ENCODE measurements around the gene FOXN1. TPM values are rescaled to one million over a fixed set of nuclear protein-coding genes. Genes with fewer than 3 reads are reported as not detected.
A peak's percentile ranks its signal among the peaks of the same experiment; 100 is the strongest.

FOXN1 gene
- total and polyA plus RNA-seq, 10 of the 15 experiments (the other 5 are each of a cell fraction or from before 2014, with no cell fraction given) = not detected

- Histone ChIP-seq H3K9ac (ENCODE audit: control insufficient read depth, insufficient read depth, low read length) (peak overlapping the region; percentile 90), H2AFZ (ENCODE audit: control insufficient read depth, low read depth, low read length) (peak overlapping the region; percentile 79), H3K9me3 (replicated peaks; ENCODE audit: control insufficient read depth, insufficient read depth, low read length) (no peaks in the 10 kb centered on the region), H3K4me3 (peak overlapping the region; percentile 90), H3K4me1 (ENCODE audit: control insufficient read depth, insufficient read depth, low read length) (peaks cover 23% of the 10 kb centered on the region), H3K27ac (ENCODE audit: control insufficient read depth, insufficient read depth) (peak overlapping the region; percentile 84), H3K36me3 (ENCODE audit: control insufficient read depth in 2 of 2, insufficient read depth in 2 of 2, low read length in 1 of 2) (peaks cover 0 to 16% of the 10 kb centered on the region in 2 experiments; a peak in 1 of 4 replicates), H3K79me2 (ENCODE audit: control insufficient read depth, insufficient read depth, low read length) (peaks cover 70% of the 10 kb centered on the region), H3K27me3 (replicated peaks in 1 of 2; ENCODE audit: control insufficient read depth in 2 of 2, insufficient read depth in 2 of 2, low read length in 1 of 2) (no peaks in the 10 kb centered on the region), H3K4me2 (ENCODE audit: control insufficient read depth, insufficient read depth) (peak overlapping the region; percentile 81), H4K20me1 (ENCODE audit: control insufficient read depth, insufficient read depth) (no peaks in the 10 kb centered on the region)
- RAD21 ChIA-PET (ENCODE audit: unreplicated experiment) = interaction anchor here (0.9 to 7.1 kb wide), 9 partner anchors 19 to 156 kb away, joined by 3 to 102 read pairs (median 6); partner anchors contain the start of genes BLTP2, PROCA1, SPAG5 and UNC119
- POLR2A ChIA-PET = interaction anchor here (0.7 to 9.9 kb wide), 16 partner anchors 9 to 235 kb away, joined by 3 to 148 read pairs (median 4); partner anchors contain the start of genes BLTP2, IFT20, RPL23A and SPAG5
- ATAC-seq (peak; percentile 62), FAIRE-seq (peak; percentile 81), DNase-seq (ENCODE audit: low read depth, low spot score) (no peak)
- CTCF ChIA-PET = interaction anchor here (1.2 to 6.6 kb wide), 7 partner anchors 22 to 87 kb away, joined by 4 to 83 read pairs (median 7); partner anchors contain the start of gene RSKR
- intact Hi-C loops (cut with micrococcal nuclease; ENCODE audit: unreplicated experiment) (loop anchor here (5.0 kb wide), 1 partner anchor 51 kb away; no protein-coding TSS in a partner anchor), in situ Hi-C loops (cut with MboI) (loop anchor here (25.0 kb wide), 1 partner anchor 1084 kb away; no protein-coding TSS in a partner anchor)
- peak; percentile 9; the same call in 1 of the 2 replicates for TF ChIP-seq PAX5 (IDR thresholded peaks at IDR 0.05; ENCODE audit: borderline replicate concordance, low read depth, low read length)
- TF ChIP-seq CREM (IDR thresholded peaks at IDR 0.05; ENCODE audit: low read depth) = 0 out of 2 replicates have a peak, but pooled peaks have one; percentile 4
- 0 out of 2 replicates have a peak, but pooled peaks have one; percentile 18 for TF ChIP-seq ZNF207 (IDR thresholded peaks at IDR 0.05; ENCODE audit: borderline replicate concordance)
- TF ChIP-seq WRNIP1 (IDR thresholded peaks at IDR 0.05; ENCODE audit: borderline replicate concordance, low read depth, low read length) = no peak
- TF ChIP-seq NKRF (conservative IDR thresholded peaks at IDR 0.05) = peak; percentile 63; the same call in 1 of the 2 replicates
- TF ChIP-seq LARP7 (IDR thresholded peaks at IDR 0.05) = peak; percentile 43; the same call in 1 of the 2 replicates
- 0 out of 2 replicates have a peak, but pooled peaks have one; percentile 23 for TF ChIP-seq MXI1 (IDR thresholded peaks at IDR 0.05; ENCODE audit: low read depth, low read length)
- TF ChIP-seq MEF2A (IDR thresholded peaks at IDR 0.05; ENCODE audit: insufficient read depth, low read depth, low read length) = no peak
- 0 out of 2 replicates have a peak, but pooled peaks have one; percentile 14 for TF ChIP-seq DPF2 (IDR thresholded peaks at IDR 0.05)
- 0 out of 2 replicates have a peak, but pooled peaks have one; percentile 9 for TF ChIP-seq RB1 (IDR thresholded peaks at IDR 0.05; ENCODE audit: borderline replicate concordance)
- TF ChIP-seq NR2C2 (IDR thresholded peaks at IDR 0.05; ENCODE audit: borderline replicate concordance, control insufficient read depth, insufficient read length, low read depth) = no peak
- TF ChIP-seq, protein P1, sequence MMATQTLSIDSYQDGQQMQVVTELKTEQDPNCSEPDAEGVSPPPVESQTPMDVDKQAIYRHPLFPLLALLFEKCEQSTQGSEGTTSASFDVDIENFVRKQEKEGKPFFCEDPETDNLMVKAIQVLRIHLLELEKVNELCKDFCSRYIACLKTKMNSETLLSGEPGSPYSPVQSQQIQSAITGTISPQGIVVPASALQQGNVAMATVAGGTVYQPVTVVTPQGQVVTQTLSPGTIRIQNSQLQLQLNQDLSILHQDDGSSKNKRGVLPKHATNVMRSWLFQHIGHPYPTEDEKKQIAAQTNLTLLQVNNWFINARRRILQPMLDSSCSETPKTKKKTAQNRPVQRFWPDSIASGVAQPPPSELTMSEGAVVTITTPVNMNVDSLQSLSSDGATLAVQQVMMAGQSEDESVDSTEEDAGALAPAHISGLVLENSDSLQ (IDR thresholded peaks at IDR 0.05) = peak; percentile 62
- SMC1A ChIA-PET (ENCODE audit: uncharacterized antibody, unreplicated experiment) = interaction anchor here (0.6 to 8.3 kb wide), 9 partner anchors 10 to 73 kb away, joined by 3 to 89 read pairs (median 5); no protein-coding TSS in a partner anchor
- WGBS (ENCODE audit: insufficient coverage, insufficient replicate concordance, low lambda C conversion rate, missing lambda C conversion rate) = 2% methylated on average over 39 of the region's 39 CpGs
- no TSS peak for BruUV-seq (replicated peaks)
These were observed 64.7 kb downstream of the FOXN1 start for GRCh38 chr17:28570716-28571360.

All from GM12878 (cell line).